ENCODE results near the gene RAB2B.

RAB2B gene

DNA sequence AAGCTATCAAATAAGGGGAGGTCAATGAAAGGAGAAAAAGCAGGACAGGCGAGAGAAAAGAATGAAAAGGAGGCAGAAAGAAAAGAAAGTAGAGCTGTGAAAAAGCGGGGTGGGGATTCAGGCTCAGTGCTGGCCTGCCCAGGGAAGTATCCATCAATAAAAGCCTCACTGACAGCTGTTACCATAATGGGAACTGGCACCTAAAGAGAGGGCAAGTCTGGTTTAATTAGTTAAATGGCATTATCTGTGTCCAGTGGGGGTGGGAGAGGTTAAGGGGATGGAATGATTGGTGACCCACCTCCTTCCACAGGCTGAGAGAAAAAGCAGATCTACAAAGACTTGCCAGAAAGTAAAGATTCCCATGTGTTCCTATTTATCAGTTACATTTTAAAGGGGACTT, 42.0 kb upstream of the RAB2B start:
- TF ChIP-seq, protein P1, sequence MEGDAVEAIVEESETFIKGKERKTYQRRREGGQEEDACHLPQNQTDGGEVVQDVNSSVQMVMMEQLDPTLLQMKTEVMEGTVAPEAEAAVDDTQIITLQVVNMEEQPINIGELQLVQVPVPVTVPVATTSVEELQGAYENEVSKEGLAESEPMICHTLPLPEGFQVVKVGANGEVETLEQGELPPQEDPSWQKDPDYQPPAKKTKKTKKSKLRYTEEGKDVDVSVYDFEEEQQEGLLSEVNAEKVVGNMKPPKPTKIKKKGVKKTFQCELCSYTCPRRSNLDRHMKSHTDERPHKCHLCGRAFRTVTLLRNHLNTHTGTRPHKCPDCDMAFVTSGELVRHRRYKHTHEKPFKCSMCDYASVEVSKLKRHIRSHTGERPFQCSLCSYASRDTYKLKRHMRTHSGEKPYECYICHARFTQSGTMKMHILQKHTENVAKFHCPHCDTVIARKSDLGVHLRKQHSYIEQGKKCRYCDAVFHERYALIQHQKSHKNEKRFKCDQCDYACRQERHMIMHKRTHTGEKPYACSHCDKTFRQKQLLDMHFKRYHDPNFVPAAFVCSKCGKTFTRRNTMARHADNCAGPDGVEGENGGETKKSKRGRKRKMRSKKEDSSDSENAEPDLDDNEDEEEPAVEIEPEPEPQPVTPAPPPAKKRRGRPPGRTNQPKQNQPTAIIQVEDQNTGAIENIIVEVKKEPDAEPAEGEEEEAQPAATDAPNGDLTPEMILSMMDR (IDR thresholded peaks at IDR 0.05; ENCODE audit: low read depth, low read length, poor library complexity, severe bottlenecking): no peak
- Histone ChIP-seq H3K9me3 (ENCODE audit: control insufficient read depth, insufficient read depth, low read length) (no peaks in the 10 kb centered on the region), H3K4me3 (ENCODE audit: low read length) (no peak overlapping the region), H3K27ac (ENCODE audit: low read depth, low read length) (no peak overlapping the region), H3F3A (ENCODE audit: control insufficient read depth, insufficient read depth) (peaks cover 2% of the 10 kb centered on the region; the same call in 1 of the 2 replicates), H3K79me2 (ENCODE audit: control insufficient read depth, low read length) (no peaks in the 10 kb centered on the region), H3K36me3 (ENCODE audit: control insufficient read depth, low read length) (no peaks in the 10 kb centered on the region), H4K20me1 (ENCODE audit: control insufficient read depth, insufficient read depth, low read depth, low read length) (no peaks in the 10 kb centered on the region), H3K9me2 (replicated peaks; ENCODE audit: control insufficient read depth, low read length) (no peaks in the 10 kb centered on the region), H3K4me1 (ENCODE audit: control insufficient read depth, low read length) (no peaks in the 10 kb centered on the region), H3K4me2 (ENCODE audit: low read length) (no peak overlapping the region), H3K27me3 (ENCODE audit: control insufficient read depth, low read length) (no peaks in the 10 kb centered on the region)

DNA sequence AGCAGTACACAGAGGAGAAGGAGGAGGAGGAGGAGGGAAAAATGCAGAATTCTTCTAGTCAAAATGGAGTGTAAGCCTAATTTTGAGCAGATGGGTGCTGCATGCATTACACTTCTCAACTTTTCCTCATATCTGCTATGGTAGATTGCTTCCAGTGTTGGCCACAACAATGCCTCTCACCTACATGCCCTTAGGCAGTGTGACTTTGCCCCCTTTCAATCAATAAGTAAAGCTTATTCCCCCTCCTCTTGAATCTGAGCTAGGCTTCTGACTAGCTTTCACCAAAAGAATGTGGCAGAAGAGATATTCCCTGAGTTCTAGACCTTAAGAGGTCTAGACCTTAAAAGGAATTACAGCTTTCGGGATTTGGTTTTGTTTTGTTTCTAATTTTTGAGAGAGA, 37.6 kb upstream of the RAB2B start:
- Histone ChIP-seq H3K79me2 (ENCODE audit: control insufficient read depth, low read length) (peaks cover 19% of the 10 kb centered on the region), H3K27ac (ENCODE audit: low read depth, low read length) (no peak overlapping the region), H3K4me1 (ENCODE audit: control insufficient read depth, low read length) (peaks cover 15% of the 10 kb centered on the region), H3K36me3 (ENCODE audit: control insufficient read depth, low read length) (peaks cover 8% of the 10 kb centered on the region), H4K20me1 (ENCODE audit: control insufficient read depth, insufficient read depth, low read depth, low read length) (no peaks in the 10 kb centered on the region), H3K9me3 (ENCODE audit: control insufficient read depth, insufficient read depth, low read length) (no peaks in the 10 kb centered on the region), H3K9me2 (replicated peaks; ENCODE audit: control insufficient read depth, low read length) (no peaks in the 10 kb centered on the region), H3K4me3 (ENCODE audit: low read length) (no peak overlapping the region), H3F3A (ENCODE audit: control insufficient read depth, insufficient read depth) (peaks cover 5% of the 10 kb centered on the region; the same call in 1 of the 2 replicates), H3K4me2 (ENCODE audit: low read length) (no peak overlapping the region), H3K27me3 (ENCODE audit: control insufficient read depth, low read length) (no peaks in the 10 kb centered on the region)
- TF ChIP-seq, protein P1 (IDR thresholded peaks at IDR 0.05; ENCODE audit: low read depth, low read length, poor library complexity, severe bottlenecking): no peak
- TF ChIP-seq EZH2phosphoT487 (IDR thresholded peaks at IDR 0.05; ENCODE audit: borderline replicate concordance, low read length): no peak

DNA sequence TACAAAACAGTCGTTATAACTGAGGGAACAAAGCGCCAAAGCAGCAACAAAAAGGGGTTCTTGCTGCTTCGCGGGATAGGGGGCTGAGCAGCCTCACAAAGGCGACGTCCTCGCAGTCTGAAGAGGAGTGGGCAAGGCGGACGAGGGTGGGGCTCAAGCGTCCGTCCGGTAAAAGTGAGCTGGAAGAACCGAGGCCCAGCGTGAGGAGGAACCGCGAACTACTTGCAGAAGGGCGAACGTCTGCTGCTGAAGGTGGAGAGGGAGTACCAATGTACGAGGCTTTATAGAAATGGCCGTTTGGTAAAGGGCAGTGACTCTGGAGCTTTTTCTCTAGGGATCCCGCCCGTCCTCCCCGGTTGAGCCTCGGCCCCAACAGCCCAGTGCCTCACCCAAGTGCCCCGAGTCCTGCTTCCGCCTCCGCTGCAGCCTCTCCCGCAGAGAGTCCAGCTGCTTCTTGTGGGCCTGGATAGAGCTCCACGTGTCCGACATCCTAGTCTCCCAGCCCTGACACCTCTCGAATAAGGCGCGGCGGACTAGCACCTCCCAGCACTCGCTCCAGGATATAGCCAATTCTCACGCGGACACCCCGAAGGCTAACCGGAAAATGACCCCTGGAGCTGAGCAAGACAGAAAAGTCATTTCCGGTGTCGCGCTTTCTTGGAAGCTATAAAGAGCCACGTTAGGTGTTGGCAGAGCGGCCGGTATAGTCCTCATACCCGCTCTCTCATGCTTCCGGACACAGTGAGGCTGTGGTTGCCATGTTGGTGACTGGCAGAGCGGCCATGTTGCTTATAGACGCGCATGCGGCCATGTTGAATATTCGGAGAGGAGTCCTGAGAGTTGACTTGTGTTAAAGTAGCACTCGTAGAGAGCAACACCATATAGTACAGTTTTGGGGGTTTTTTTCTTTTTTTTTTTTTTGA, 34.2 kb upstream of the RAB2B start, which contains the start of gene METTL3:
TSS of gene METTL3 (minus strand) at position 606 of the 923 bp plus-strand sequence. CDS start at position 489, 117 bp downstream.
- H3K4me3 ChIP-seq (ENCODE audit: low read length): peak within 1 kb of the TSS; percentile 95
- H3K79me2 ChIP-seq (ENCODE audit: control insufficient read depth, low read length): peaks cover 51% of the 10 kb centered on the region
- H3K9me2 ChIP-seq (replicated peaks; ENCODE audit: control insufficient read depth, low read length): no peaks in the 10 kb centered on the region
- peaks cover 21% of the 10 kb centered on the region for H3K4me1 ChIP-seq (ENCODE audit: control insufficient read depth, low read length)
- peak within 1 kb of the TSS; percentile 47 for H3K27ac ChIP-seq (ENCODE audit: low read depth, low read length)
- no peaks in the 10 kb centered on the region for H3K9me3 ChIP-seq (ENCODE audit: control insufficient read depth, insufficient read depth, low read length)
- TF ChIP-seq, protein P1 (IDR thresholded peaks at IDR 0.05; ENCODE audit: low read depth, low read length, poor library complexity, severe bottlenecking): no peak
- TF ChIP-seq EZH2phosphoT487 (IDR thresholded peaks at IDR 0.05; ENCODE audit: borderline replicate concordance, low read length): no peak
- no peaks in the 10 kb centered on the region for H4K20me1 ChIP-seq (ENCODE audit: control insufficient read depth, insufficient read depth, low read depth, low read length)
- H3K27me3 ChIP-seq (ENCODE audit: control insufficient read depth, low read length): no peaks in the 10 kb centered on the region
- H3K36me3 ChIP-seq (ENCODE audit: control insufficient read depth, low read length): peaks cover 32% of the 10 kb centered on the region
- H3F3A ChIP-seq (ENCODE audit: control insufficient read depth, insufficient read depth): peaks cover 5% of the 10 kb centered on the region; the same call in 1 of the 2 replicates
- peak within 1 kb of the TSS; percentile 79 for H3K4me2 ChIP-seq (ENCODE audit: low read length)
